ENCODE measurements around the gene PPL. TPM values are rescaled to one million over a fixed set of nuclear protein-coding genes. Genes with fewer than 3 reads are reported as not detected.

The PPL gene
- total and polyA plus RNA-seq, 2 of the 8 experiments (the other 6 are each of a cell fraction or from before 2014, with no cell fraction given), result 11.3 to 29.5 TPM

GRCh38 chr16:4913130-4913773 lies 23.7 kb downstream of the PPL start:
- no peaks in the 10 kb centered on the region for H3K79me2 ChIP-seq (ENCODE audit: control insufficient read depth in 1 of 2, insufficient read depth in 2 of 2, low read length in 2 of 2)
- no peak overlapping the region for H3K56ac ChIP-seq (replicated peaks; ENCODE audit: insufficient read length, low read depth, low read length)
- H3K27ac ChIP-seq (ENCODE audit: low read depth, low read length), result no peak overlapping the region
- no peak overlapping the region for H3K18ac ChIP-seq (ENCODE audit: extremely low read depth, low read length)
- H4K5ac ChIP-seq (ENCODE audit: insufficient read length, low read depth, low read length), result no peak overlapping the region
- no peaks in the 10 kb centered on the region for H3K9me3 ChIP-seq (ENCODE audit: insufficient read depth in 2 of 2, low read depth in 1 of 2, low read length in 1 of 2)
- DNase-seq (ENCODE audit: low read depth in 1 of 2, low spot score in 2 of 2) (no peak), FAIRE-seq (no peak)
- no peak overlapping the region for H3K4ac ChIP-seq (replicated peaks; ENCODE audit: insufficient read length, low read depth, low read length)
- no peaks in the 10 kb centered on the region; the same call in 1 of the 2 replicates for H3K79me1 ChIP-seq (ENCODE audit: low read depth, low read length)
- WGBS, 2 experiments (ENCODE audit: extremely low coverage in 1 of 2, insufficient coverage in 1 of 2, insufficient read length in 1 of 2, insufficient replicate concordance in 2 of 2, low coverage in 1 of 2, low lambda C conversion rate in 2 of 2, missing lambda C conversion rate in 1 of 2), result 93% methylated on average over 7 of the region's 7 CpGs; no CpG with 5 or more reads in 1 of the 2 experiments
- H4K20me1 ChIP-seq (replicated peaks in 1 of 2; ENCODE audit: control insufficient read depth in 1 of 2, insufficient read depth in 2 of 2, low read length in 2 of 2), result peaks cover 0 to 1% of the 10 kb centered on the region in 2 experiments
- H2BK5ac ChIP-seq (ENCODE audit: low read depth, low read length), result no peak overlapping the region
- H2AK5ac ChIP-seq (ENCODE audit: low read depth, low read length), result no peak overlapping the region
- H2BK15ac ChIP-seq (ENCODE audit: low read length), result no peak overlapping the region
- no peak overlapping the region for H2BK20ac ChIP-seq (ENCODE audit: low read length)
- H2BK12ac ChIP-seq (ENCODE audit: low read depth, low read length), result no peak overlapping the region
- H3K23ac ChIP-seq (ENCODE audit: insufficient read length), result no peak overlapping the region
- no peaks in the 10 kb centered on the region for H3K27me3 ChIP-seq (replicated peaks in 1 of 4; ENCODE audit: control insufficient read depth in 3 of 4, extremely low read depth in 1 of 4, insufficient read depth in 3 of 4, low read length in 3 of 4)
- no peak overlapping the region for H3K4me3 ChIP-seq (ENCODE audit: extremely low read depth in 1 of 4, insufficient read depth in 2 of 4, low read depth in 3 of 4, low read length in 4 of 4)
- H3K23me2 ChIP-seq (ENCODE audit: low read depth, low read length), result no peaks in the 10 kb centered on the region
- CTCF ChIA-PET (ENCODE audit: partially characterized antibody), result interaction anchor here (0.7 to 2.8 kb wide), 6 partner anchors 9 to 40 kb away, joined by 3 to 8 read pairs (median 4); no protein-coding TSS in a partner anchor
- H2BK120ac ChIP-seq (replicated peaks; ENCODE audit: low read depth, low read length), result no peak overlapping the region
- H3K4me2 ChIP-seq (ENCODE audit: insufficient read depth in 1 of 2, low read depth in 2 of 2, low read length in 2 of 2), result no peak overlapping the region
- H4K91ac ChIP-seq (replicated peaks; ENCODE audit: insufficient read length, low read length), result no peak overlapping the region
- H4K8ac ChIP-seq (ENCODE audit: extremely low read depth, insufficient read depth, low read length), result no peak overlapping the region
- no peak overlapping the region for H2AFZ ChIP-seq (ENCODE audit: low read length)
- no peak overlapping the region for H3K9ac ChIP-seq (replicated peaks in 1 of 4; ENCODE audit: extremely low read depth in 1 of 4, low read depth in 3 of 4, low read length in 3 of 4)
- no peaks in the 10 kb centered on the region for H3K36me3 ChIP-seq (ENCODE audit: control insufficient read depth in 2 of 4, insufficient read depth in 4 of 4, low read length in 3 of 4)
- POLR2A ChIA-PET (ENCODE audit: partially characterized antibody), result interaction anchor here (1.0 to 1.9 kb wide), 6 partner anchors 9 to 30 kb away, joined by 3 to 6 read pairs (median 4); no protein-coding TSS in a partner anchor
- H3K14ac ChIP-seq (ENCODE audit: insufficient read length), result no peak overlapping the region
- peaks cover 0 to 3% (median 0%) of the 10 kb centered on the region in 4 experiments; a peak in 1 of 7 replicates for H3K4me1 ChIP-seq (replicated peaks in 1 of 4; ENCODE audit: control insufficient read depth in 3 of 4, insufficient read depth in 4 of 4, low read length in 3 of 4)
- no peak for TF ChIP-seq TAF7 (optimal IDR thresholded peaks at IDR 0.05; ENCODE audit: borderline replicate concordance, low read depth, low read length)
- TF ChIP-seq BCL11A (IDR thresholded peaks at IDR 0.05; ENCODE audit: low read depth in 2 of 2, low read length in 2 of 2), result no peak
- TF ChIP-seq GTF2F1 (IDR thresholded peaks at IDR 0.05; ENCODE audit: borderline replicate concordance, low read depth, low read length), result no peak
- no peak for TF ChIP-seq SRF (IDR thresholded peaks at IDR 0.05; ENCODE audit: low read depth, low read length)
- TF ChIP-seq FOSL1 (IDR thresholded peaks at IDR 0.05; ENCODE audit: insufficient read depth, low read depth, low read length), result no peak
- TF ChIP-seq SP2 (IDR thresholded peaks at IDR 0.05; ENCODE audit: low read length), result no peak
- no peak for TF ChIP-seq SIRT6 (IDR thresholded peaks at IDR 0.05; ENCODE audit: low read length)
- TF ChIP-seq CREB1 (IDR thresholded peaks at IDR 0.05), result no peak
- TF ChIP-seq MAFK (IDR thresholded peaks at IDR 0.05; ENCODE audit: low read depth, low read length), result no peak
- TF ChIP-seq CBX8 (IDR thresholded peaks at IDR 0.05; ENCODE audit: borderline replicate concordance, low read depth, low read length), result no peak
- TF ChIP-seq HDAC2 (IDR thresholded peaks at IDR 0.05; ENCODE audit: borderline replicate concordance in 1 of 2, low read depth in 2 of 2, low read length in 2 of 2), result no peak
- TF ChIP-seq POLR2AphosphoS5 (IDR thresholded peaks at IDR 0.05; ENCODE audit: low read depth, low read length), result no peak
- no peak for TF ChIP-seq ATF3 (IDR thresholded peaks at IDR 0.05; ENCODE audit: insufficient read depth, low read depth, low read length)

Data from H1 (cell line).